HCT116 (cell line): ENCODE data around the gene PLK5. TPM values are rescaled to one million over a fixed set of nuclear protein-coding genes. Genes with fewer than 3 reads are reported as not detected.

Experiments
- ATAC-seq: fragments of 200-7000 bp; cut with Tn5 transposase; 2 replicates; pipeline ENCODE4 v1.9.1; 2020; ENCODE audit warnings: mild to moderate bottlenecking, moderate library complexity
- BruUV-seq: library from RNA; stranded (reverse); fragments of 400-500 nt; replicated peaks from 2 replicates; lab custom pipeline; 2021; lab: Mats Ljungman, UMichigan
- CTCF ChIA-PET: fragments of 300-600 bp; sonication (Branson Sonifier 250); formaldehyde crosslinking; loops from one replicate; lab custom pipeline; 2021; ENCODE audit warnings: antibody characterized with exemption; lab: Charles Lee
- POLR2A ChIA-PET: fragments of 300-600, 350-600 bp; sonication (Branson Sonifier 250); formaldehyde crosslinking; loops from one replicate; lab custom pipeline; 2021; ENCODE audit warnings: antibody characterized with exemption; lab: Charles Lee
- RAD21 ChIA-PET, 2 experiments: fragments of 300-600 bp; sonication (Branson Sonifier 250); formaldehyde crosslinking; loops; one replicate each; lab custom pipeline; 2023; ENCODE audit warnings: low total read pairs in 2 of 2; ENCODE audit not compliant: uncharacterized antibody in 2 of 2, unreplicated experiment in 2 of 2, low non-redundant PET in 1 of 2; lab: Charles Lee
- DNase-seq: peaks from one replicate; pipeline ENCODE4 v3.0.0-alpha.2; 2010; ENCODE audit warnings: low read depth, low spot score
- H2AFZ ChIP-seq: fragments of 200-600 bp; shearing (Covaris generic), sonication (generic); 2 replicates; pipeline ENCODE4 v1.6.1; 2017; ENCODE audit warnings: low read depth, mixed run types, mixed read lengths, antibody characterized with exemption, low read length; ENCODE audit not compliant: poor library complexity, severe bottlenecking
- H3K27ac ChIP-seq: 2 replicates; pipeline ENCODE4 v1.5.1; 2012; ENCODE audit warnings: low read depth, low read length
- H3K27me3 ChIP-seq: fragments of 200-600 bp; sonication (generic); 2 replicates; pipeline ENCODE4 v1.6.1; 2016; ENCODE audit warnings: mixed run types, low read length, mixed read lengths; ENCODE audit not compliant: insufficient read depth
- H3K36me3 ChIP-seq, 2 experiments: fragments of 200-500 bp in 1 of 2; fragments of 200-600 bp in 1 of 2; sonication (Bioruptor generic) in 1 of 2; sonication (generic) in 1 of 2; 2 replicates each; pipeline versions ENCODE4 v1.5.1 to v1.6.1; 2014 to 2016; ENCODE audit warnings: low read length in 2 of 2, inconsistent platforms in 1 of 2, mixed read lengths in 1 of 2, mixed run types in 1 of 2; ENCODE audit not compliant: insufficient read depth in 2 of 2, control insufficient read depth in 1 of 2
- H3K4me1 ChIP-seq, 2 experiments: fragments of 200-600 bp in 1 of 2; sonication (generic) in 1 of 2; 2 replicates each; pipeline versions ENCODE4 v1.5.1 to v1.6.1; 2012 to 2017; ENCODE audit warnings: low read length in 2 of 2, inconsistent platforms in 1 of 2, mild to moderate bottlenecking in 1 of 2, mixed read lengths in 1 of 2, mixed run types in 1 of 2, moderate library complexity in 1 of 2; ENCODE audit not compliant: insufficient read depth in 2 of 2, control insufficient read depth in 1 of 2
- H3K4me2 ChIP-seq: fragments of 200-600 bp; sonication (generic); 2 replicates; pipeline ENCODE4 v1.6.1; 2017; ENCODE audit warnings: mixed run types, low read length, mixed read lengths
- H3K4me3 ChIP-seq, 2 experiments: fragments of 200-600 bp in 1 of 2; sonication (generic) in 1 of 2; replicated peaks in 1 of 2; 2 replicates each; pipeline ENCODE4 v1.5.1; 2011 to 2016; ENCODE audit warnings: low read length in 2 of 2, control low read depth in 1 of 2, low read depth in 1 of 2, mild to moderate bottlenecking in 1 of 2, mixed read lengths in 1 of 2, mixed run types in 1 of 2
- H3K79me2 ChIP-seq: fragments of 200-600 bp; sonication (generic); 2 replicates; pipeline ENCODE4 v1.6.1; 2017; ENCODE audit warnings: mild to moderate bottlenecking, mixed run types, low read length, moderate library complexity, mixed read lengths; ENCODE audit not compliant: insufficient read depth
- H3K9ac ChIP-seq: fragments of 200-600 bp; sonication (generic); 2 replicates; pipeline ENCODE4 v1.6.1; 2016; ENCODE audit warnings: low read length, mixed read lengths
- H3K9me2 ChIP-seq: fragments of 200-600 bp; sonication (generic), shearing (Covaris generic); 2 replicates; pipeline ENCODE4 v1.6.1; 2017; ENCODE audit warnings: mixed run types, mild to moderate bottlenecking, moderate library complexity; ENCODE audit not compliant: insufficient read depth
- H3K9me3 ChIP-seq, 2 experiments: fragments of 200-500 bp in 1 of 2; fragments of 200-600 bp in 1 of 2; sonication (Bioruptor generic) in 1 of 2; sonication (generic) in 1 of 2; 2 replicates each; pipeline ENCODE4 v1.6.1; 2014 to 2017; ENCODE audit warnings: low read length in 2 of 2, mixed read lengths in 2 of 2, inconsistent platforms in 1 of 2, low read depth in 1 of 2, mild to moderate bottlenecking in 1 of 2, mixed run types in 1 of 2, moderate library complexity in 1 of 2; ENCODE audit not compliant: control insufficient read depth in 1 of 2, insufficient read depth in 1 of 2
- H4K20me1 ChIP-seq: fragments of 200-600 bp; sonication (generic), shearing (Covaris generic); 2 replicates; pipeline ENCODE4 v1.6.1; 2017; ENCODE audit warnings: mixed run types, mild to moderate bottlenecking, moderate library complexity; ENCODE audit not compliant: insufficient read depth
- ATF3 ChIP-seq: IDR thresholded peaks from 2 replicates; pipeline ENCODE4 v1.6.1; 2012
- CBX3 ChIP-seq: IDR thresholded peaks from 2 replicates; pipeline ENCODE4 v1.6.1; 2012; ENCODE audit warnings: low read depth
- CEBPB ChIP-seq: IDR thresholded peaks from 2 replicates; pipeline ENCODE4 v1.6.1; 2012; ENCODE audit warnings: low read depth
- EGR1 ChIP-seq: IDR thresholded peaks from 2 replicates; pipeline ENCODE4 v1.6.1; 2012; ENCODE audit warnings: low read depth
- ELF1 ChIP-seq: IDR thresholded peaks from 2 replicates; pipeline ENCODE4 v1.6.1; 2012; ENCODE audit warnings: low read depth, borderline replicate concordance
- EZH2 ChIP-seq: fragments of 200-600 bp; sonication (generic); IDR thresholded peaks from 2 replicates; pipeline ENCODE4 v1.6.1; 2017; ENCODE audit warnings: antibody characterized with exemption, mixed run types
- FOSL1 ChIP-seq: IDR thresholded peaks from 2 replicates; pipeline ENCODE4 v1.6.1; 2012; ENCODE audit warnings: low read depth
- JUND ChIP-seq: IDR thresholded peaks from 2 replicates; pipeline ENCODE4 v1.6.1; 2012
- POLR2A ChIP-seq: IDR thresholded peaks from 2 replicates; pipeline ENCODE4 v1.7.0; 2011; ENCODE audit warnings: borderline replicate concordance; ENCODE audit not compliant: insufficient read depth, insufficient read length; ENCODE audit errors: extremely low read depth
- POLR2AphosphoS5 ChIP-seq: IDR thresholded peaks from 2 replicates; pipeline ENCODE4 v1.6.1; 2011; ENCODE audit warnings: mild to moderate bottlenecking, low read depth, low read length, moderate library complexity
- RAD21 ChIP-seq: IDR thresholded peaks from 2 replicates; pipeline ENCODE4 v1.6.1; 2012; ENCODE audit warnings: low read depth, mild to moderate bottlenecking
- SIN3A ChIP-seq: IDR thresholded peaks from 2 replicates; pipeline ENCODE4 v1.6.1; 2012; ENCODE audit warnings: low read depth
- SRF ChIP-seq: IDR thresholded peaks from 2 replicates; pipeline ENCODE4 v1.6.1; 2012; ENCODE audit warnings: low read depth
- TCF7L2 ChIP-seq: IDR thresholded peaks from 2 replicates; pipeline ENCODE4 v1.7.0; 2011; ENCODE audit warnings: borderline replicate concordance, inconsistent platforms; ENCODE audit not compliant: insufficient read depth, insufficient read length; ENCODE audit errors: extremely low read depth
- YY1 ChIP-seq: IDR thresholded peaks from 2 replicates; pipeline ENCODE4 v1.6.1; 2011; ENCODE audit warnings: low read length, low read depth, moderate library complexity, mild to moderate bottlenecking; ENCODE audit not compliant: insufficient replicate concordance; ENCODE audit errors: extremely low read depth
- ZNF274 ChIP-seq: fragments of 200-500 bp; sonication (Bioruptor generic); IDR thresholded peaks from 2 replicates; pipeline ENCODE4 v1.6.1; 2014; ENCODE audit warnings: mild to moderate bottlenecking, low read depth, low read length, inconsistent platforms
- intact Hi-C: fragments of 100-400 bp; cut with micrococcal nuclease; formaldehyde crosslinking; loops from 2 replicates; pipeline ENCODE4 v1.10.0; 2022
- total RNA-seq: library from RNA; stranded (reverse); gene quantifications from one replicate; pipeline ENCODE4 v1.2.1, GENCODE V29; 2021; ENCODE audit not compliant: unreplicated experiment
- TF ChIP-seq, protein P1 (sequence below): IDR thresholded peaks from 2 replicates; pipeline ENCODE4 v1.6.1; 2011; ENCODE audit warnings: mild to moderate bottlenecking, low read length, moderate library complexity; ENCODE audit not compliant: insufficient replicate concordance; ENCODE audit errors: extremely low read depth
- TF ChIP-seq, protein P2 (sequence below), 3 experiments: fragments of 200-600 bp in 1 of 3; sonication (generic) in 1 of 3; IDR thresholded peaks in 2 of 3; conservative IDR thresholded peaks in 1 of 3; 2 replicates each; pipeline ENCODE4 v1.5.1; 2012 to 2017; ENCODE audit warnings: low read depth in 2 of 3, low read length in 2 of 3, antibody characterized with exemption in 1 of 3, borderline replicate concordance in 1 of 3, control low read depth in 1 of 3, mild to moderate bottlenecking in 1 of 3, mixed read lengths in 1 of 3, mixed run types in 1 of 3, moderate library complexity in 1 of 3; ENCODE audit not compliant: insufficient read depth in 1 of 3

Gene PLK5
- total RNA-seq, 1 experiment from 2014 or later, result not detected

DNA sequence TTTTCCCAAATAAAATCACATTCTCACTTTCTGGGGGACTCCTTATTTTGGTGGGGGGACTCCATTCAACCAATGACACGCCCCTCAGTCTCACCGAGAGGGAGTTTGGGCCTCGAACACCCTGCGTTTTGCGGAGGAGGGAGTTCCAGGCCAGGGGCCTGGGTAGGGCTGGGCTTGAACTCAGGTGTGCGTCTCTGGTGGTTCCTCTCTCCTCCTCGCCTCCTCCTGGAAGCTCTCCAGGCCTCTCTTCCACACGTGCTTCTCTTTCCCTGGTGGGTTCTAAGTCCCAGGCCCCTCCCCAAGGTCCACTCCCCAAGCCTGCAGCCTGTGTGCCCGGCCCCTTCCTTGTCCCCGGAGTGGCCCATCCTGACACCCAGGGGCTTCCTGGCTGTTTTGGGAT lies 29.5 kb downstream of the PLK5 start:
- H3K79me2 ChIP-seq, result no peaks in the 10 kb centered on the region
- H3K27ac ChIP-seq, result no peak overlapping the region
- no peaks in the 10 kb centered on the region for H3K9me2 ChIP-seq
- DNase-seq (no peak), ATAC-seq (no peak)
- CTCF ChIA-PET, result no interaction called here
- no TSS peak for BruUV-seq
- 0 out of 2 replicates have a peak, but pooled peaks have one; percentile 19 for TF ChIP-seq POLR2AphosphoS5
- TF ChIP-seq CBX3, result no peak
- TF ChIP-seq EGR1, result no peak
- no peaks in the 10 kb centered on the region for H3K4me1 ChIP-seq
- H3K4me2 ChIP-seq, result no peak overlapping the region
- no peaks in the 10 kb centered on the region for H3K27me3 ChIP-seq
- no peak overlapping the region for H3K9ac ChIP-seq
- H3K9me3 ChIP-seq, result no peaks in the 10 kb centered on the region; a peak in 1 of 4 replicates
- intact Hi-C loops, result no loop called here
- H2AFZ ChIP-seq, result no peak overlapping the region
- H3K4me3 ChIP-seq, result no peak overlapping the region
- POLR2A ChIA-PET, result no interaction called here
- H4K20me1 ChIP-seq, result no peaks in the 10 kb centered on the region
- H3K36me3 ChIP-seq, result peaks cover 0 to 9% of the 10 kb centered on the region in 2 experiments; a peak in 1 of 4 replicates
- RAD21 ChIA-PET, result no interaction called here

DNA sequence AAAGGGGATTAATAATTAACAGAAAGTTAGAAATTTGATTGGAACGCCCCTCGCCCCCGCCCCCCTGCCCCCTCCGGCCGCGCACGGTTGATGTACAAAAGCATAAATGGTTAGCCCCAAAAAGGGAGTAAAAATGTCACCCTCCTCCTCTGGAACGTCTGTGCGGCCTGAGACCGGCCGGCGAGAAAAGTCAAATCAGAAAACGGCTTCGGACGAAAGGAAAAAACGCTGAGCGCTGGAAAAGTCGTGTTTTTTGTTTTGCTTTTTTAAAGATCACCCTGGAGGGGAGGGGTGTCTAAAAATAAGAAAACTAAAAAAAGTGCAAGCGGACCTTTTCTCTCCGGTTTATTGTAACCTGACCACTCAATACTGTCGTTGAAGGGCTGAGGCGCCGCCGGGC lies 31.1 kb downstream of the PLK5 start:
- Histone ChIP-seq H3K27me3 (no peaks in the 10 kb centered on the region), H3K9ac (no peak overlapping the region), H3K9me3 (no peaks in the 10 kb centered on the region), H3K27ac (no peak overlapping the region), H3K79me2 (peaks cover 8% of the 10 kb centered on the region; the same call in 1 of the 2 replicates), H3K4me3 (no peak overlapping the region), H4K20me1 (no peaks in the 10 kb centered on the region), H3K4me1 (no peaks in the 10 kb centered on the region), H3K9me2 (no peaks in the 10 kb centered on the region), H3K4me2 (no peak overlapping the region), H2AFZ (no peak overlapping the region), H3K36me3 (peaks cover 0 to 9% of the 10 kb centered on the region in 2 experiments; a peak in 1 of 4 replicates)
- TF ChIP-seq POLR2A, result no peak
- TF ChIP-seq ZNF274, result no peak
- TF ChIP-seq YY1, result no peak
- TF ChIP-seq, protein P1, sequence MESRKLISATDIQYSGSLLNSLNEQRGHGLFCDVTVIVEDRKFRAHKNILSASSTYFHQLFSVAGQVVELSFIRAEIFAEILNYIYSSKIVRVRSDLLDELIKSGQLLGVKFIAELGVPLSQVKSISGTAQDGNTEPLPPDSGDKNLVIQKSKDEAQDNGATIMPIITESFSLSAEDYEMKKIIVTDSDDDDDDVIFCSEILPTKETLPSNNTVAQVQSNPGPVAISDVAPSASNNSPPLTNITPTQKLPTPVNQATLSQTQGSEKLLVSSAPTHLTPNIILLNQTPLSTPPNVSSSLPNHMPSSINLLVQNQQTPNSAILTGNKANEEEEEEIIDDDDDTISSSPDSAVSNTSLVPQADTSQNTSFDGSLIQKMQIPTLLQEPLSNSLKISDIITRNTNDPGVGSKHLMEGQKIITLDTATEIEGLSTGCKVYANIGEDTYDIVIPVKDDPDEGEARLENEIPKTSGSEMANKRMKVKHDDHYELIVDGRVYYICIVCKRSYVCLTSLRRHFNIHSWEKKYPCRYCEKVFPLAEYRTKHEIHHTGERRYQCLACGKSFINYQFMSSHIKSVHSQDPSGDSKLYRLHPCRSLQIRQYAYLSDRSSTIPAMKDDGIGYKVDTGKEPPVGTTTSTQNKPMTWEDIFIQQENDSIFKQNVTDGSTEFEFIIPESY, result no peak
- TF ChIP-seq TCF7L2, result no peak
- TF ChIP-seq ELF1, result no peak
- no peak for TF ChIP-seq SRF
- TF ChIP-seq POLR2AphosphoS5, result no peak
- no peak for TF ChIP-seq RAD21
- TF ChIP-seq ATF3, result no peak
- TF ChIP-seq EZH2, result no peak
- TF ChIP-seq FOSL1, result no peak
- no peak for TF ChIP-seq JUND
- TF ChIP-seq, protein P2, sequence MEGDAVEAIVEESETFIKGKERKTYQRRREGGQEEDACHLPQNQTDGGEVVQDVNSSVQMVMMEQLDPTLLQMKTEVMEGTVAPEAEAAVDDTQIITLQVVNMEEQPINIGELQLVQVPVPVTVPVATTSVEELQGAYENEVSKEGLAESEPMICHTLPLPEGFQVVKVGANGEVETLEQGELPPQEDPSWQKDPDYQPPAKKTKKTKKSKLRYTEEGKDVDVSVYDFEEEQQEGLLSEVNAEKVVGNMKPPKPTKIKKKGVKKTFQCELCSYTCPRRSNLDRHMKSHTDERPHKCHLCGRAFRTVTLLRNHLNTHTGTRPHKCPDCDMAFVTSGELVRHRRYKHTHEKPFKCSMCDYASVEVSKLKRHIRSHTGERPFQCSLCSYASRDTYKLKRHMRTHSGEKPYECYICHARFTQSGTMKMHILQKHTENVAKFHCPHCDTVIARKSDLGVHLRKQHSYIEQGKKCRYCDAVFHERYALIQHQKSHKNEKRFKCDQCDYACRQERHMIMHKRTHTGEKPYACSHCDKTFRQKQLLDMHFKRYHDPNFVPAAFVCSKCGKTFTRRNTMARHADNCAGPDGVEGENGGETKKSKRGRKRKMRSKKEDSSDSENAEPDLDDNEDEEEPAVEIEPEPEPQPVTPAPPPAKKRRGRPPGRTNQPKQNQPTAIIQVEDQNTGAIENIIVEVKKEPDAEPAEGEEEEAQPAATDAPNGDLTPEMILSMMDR (IDR thresholded peaks at IDR 0.05 in 2 of 3, conservative IDR thresholded peaks at IDR 0.05 in 1 of 3; ENCODE audit: borderline replicate concordance in 1 of 3, insufficient read depth in 1 of 3, low read depth in 2 of 3, low read length in 2 of 3), result no peak
- TF ChIP-seq CEBPB, result no peak
- TF ChIP-seq SIN3A, result no peak
- TF ChIP-seq EGR1, result no peak
- BruUV-seq, result no TSS peak
- ATAC-seq (no peak), DNase-seq (no peak)
- ChIA-PET POLR2A (no interaction called here), CTCF (no interaction called here), RAD21 (no interaction called here)
- intact Hi-C loops, result no loop called here
